Sigmoid colon (tissue), 3 donors: ENCODE measurements around the gene CHRNA10.

Source experiments
- POLR2A ChIP-seq, 2 donors: fragments of 450-650 bp; IDR thresholded peaks; one replicate each; pipeline ENCODE4 v1.6.1; 2016; ENCODE audit warnings: antibody characterized with exemption in 2 of 2, mild to moderate bottlenecking in 2 of 2, moderate library complexity in 2 of 2
- TF ChIP-seq, protein P1 (sequence below), 4 experiments: fragments of 450-650 bp in 3 of 4; fragments of 200-600 bp in 1 of 4; IDR thresholded peaks; one replicate each; pipeline ENCODE4 v1.5.1; 2016 to 2019; ENCODE audit warnings: antibody characterized with exemption in 4 of 4, mild to moderate bottlenecking in 3 of 4, moderate library complexity in 2 of 4

GRCh38 chr11:3642071-3642951 is 28.9 kb downstream of the CHRNA10 start:
- no peak for TF ChIP-seq POLR2A (IDR thresholded peaks at IDR 0.05)
- TF ChIP-seq, protein P1, sequence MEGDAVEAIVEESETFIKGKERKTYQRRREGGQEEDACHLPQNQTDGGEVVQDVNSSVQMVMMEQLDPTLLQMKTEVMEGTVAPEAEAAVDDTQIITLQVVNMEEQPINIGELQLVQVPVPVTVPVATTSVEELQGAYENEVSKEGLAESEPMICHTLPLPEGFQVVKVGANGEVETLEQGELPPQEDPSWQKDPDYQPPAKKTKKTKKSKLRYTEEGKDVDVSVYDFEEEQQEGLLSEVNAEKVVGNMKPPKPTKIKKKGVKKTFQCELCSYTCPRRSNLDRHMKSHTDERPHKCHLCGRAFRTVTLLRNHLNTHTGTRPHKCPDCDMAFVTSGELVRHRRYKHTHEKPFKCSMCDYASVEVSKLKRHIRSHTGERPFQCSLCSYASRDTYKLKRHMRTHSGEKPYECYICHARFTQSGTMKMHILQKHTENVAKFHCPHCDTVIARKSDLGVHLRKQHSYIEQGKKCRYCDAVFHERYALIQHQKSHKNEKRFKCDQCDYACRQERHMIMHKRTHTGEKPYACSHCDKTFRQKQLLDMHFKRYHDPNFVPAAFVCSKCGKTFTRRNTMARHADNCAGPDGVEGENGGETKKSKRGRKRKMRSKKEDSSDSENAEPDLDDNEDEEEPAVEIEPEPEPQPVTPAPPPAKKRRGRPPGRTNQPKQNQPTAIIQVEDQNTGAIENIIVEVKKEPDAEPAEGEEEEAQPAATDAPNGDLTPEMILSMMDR (IDR thresholded peaks at IDR 0.05), result no peak
